Tibial nerve (tissue), 4 donors: ENCODE data around the gene KLF11.

ENCODE experiments used
- EP300 ChIP-seq, 2 donors: sonication (generic); formaldehyde crosslinking; IDR thresholded peaks; one replicate each; pipeline ENCODE4 v1.6.1; 2017; ENCODE audit warnings: antibody characterized with exemption in 2 of 2, mild to moderate bottlenecking in 1 of 2
- TF ChIP-seq, protein P1 (sequence below), 5 experiments: fragments of 200-600 bp in 3 of 5; fragments of 450-650 bp in 2 of 5; sonication (generic) in 3 of 5; IDR thresholded peaks; one replicate each; pipeline ENCODE4 v1.5.1; 2016 to 2019; ENCODE audit warnings: antibody characterized with exemption in 5 of 5, mild to moderate bottlenecking in 3 of 5, moderate library complexity in 2 of 5

DNA sequence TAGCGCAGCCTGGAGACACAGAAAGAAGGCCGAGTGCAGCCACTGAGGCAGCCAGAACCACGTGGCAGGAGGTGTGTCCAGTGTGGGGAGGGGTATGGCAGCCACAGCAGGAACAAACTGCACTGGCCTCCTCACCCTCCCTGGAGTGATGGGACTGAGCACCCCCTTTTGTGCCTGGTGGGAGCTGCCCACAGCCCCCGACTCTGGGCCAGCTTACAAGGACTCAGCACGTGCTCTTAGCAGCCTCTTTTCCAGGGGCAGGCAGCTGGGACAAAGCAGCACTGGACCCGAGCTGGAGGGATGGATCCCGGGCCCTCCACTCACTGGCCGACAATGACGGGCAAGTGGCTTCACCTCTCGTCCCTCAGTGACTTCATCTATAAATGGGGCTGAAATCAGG is 5.2 kb upstream of the KLF11 start:
- TF ChIP-seq EP300 (IDR thresholded peaks at IDR 0.05), result no peak
- TF ChIP-seq, protein P1, sequence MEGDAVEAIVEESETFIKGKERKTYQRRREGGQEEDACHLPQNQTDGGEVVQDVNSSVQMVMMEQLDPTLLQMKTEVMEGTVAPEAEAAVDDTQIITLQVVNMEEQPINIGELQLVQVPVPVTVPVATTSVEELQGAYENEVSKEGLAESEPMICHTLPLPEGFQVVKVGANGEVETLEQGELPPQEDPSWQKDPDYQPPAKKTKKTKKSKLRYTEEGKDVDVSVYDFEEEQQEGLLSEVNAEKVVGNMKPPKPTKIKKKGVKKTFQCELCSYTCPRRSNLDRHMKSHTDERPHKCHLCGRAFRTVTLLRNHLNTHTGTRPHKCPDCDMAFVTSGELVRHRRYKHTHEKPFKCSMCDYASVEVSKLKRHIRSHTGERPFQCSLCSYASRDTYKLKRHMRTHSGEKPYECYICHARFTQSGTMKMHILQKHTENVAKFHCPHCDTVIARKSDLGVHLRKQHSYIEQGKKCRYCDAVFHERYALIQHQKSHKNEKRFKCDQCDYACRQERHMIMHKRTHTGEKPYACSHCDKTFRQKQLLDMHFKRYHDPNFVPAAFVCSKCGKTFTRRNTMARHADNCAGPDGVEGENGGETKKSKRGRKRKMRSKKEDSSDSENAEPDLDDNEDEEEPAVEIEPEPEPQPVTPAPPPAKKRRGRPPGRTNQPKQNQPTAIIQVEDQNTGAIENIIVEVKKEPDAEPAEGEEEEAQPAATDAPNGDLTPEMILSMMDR (IDR thresholded peaks at IDR 0.05), result no peak
